ENCODE measurements around the gene IPO13. TPM values are rescaled to one million over a fixed set of nuclear protein-coding genes. Genes with fewer than 3 reads are reported as not detected.

The IPO13 gene, protein sequence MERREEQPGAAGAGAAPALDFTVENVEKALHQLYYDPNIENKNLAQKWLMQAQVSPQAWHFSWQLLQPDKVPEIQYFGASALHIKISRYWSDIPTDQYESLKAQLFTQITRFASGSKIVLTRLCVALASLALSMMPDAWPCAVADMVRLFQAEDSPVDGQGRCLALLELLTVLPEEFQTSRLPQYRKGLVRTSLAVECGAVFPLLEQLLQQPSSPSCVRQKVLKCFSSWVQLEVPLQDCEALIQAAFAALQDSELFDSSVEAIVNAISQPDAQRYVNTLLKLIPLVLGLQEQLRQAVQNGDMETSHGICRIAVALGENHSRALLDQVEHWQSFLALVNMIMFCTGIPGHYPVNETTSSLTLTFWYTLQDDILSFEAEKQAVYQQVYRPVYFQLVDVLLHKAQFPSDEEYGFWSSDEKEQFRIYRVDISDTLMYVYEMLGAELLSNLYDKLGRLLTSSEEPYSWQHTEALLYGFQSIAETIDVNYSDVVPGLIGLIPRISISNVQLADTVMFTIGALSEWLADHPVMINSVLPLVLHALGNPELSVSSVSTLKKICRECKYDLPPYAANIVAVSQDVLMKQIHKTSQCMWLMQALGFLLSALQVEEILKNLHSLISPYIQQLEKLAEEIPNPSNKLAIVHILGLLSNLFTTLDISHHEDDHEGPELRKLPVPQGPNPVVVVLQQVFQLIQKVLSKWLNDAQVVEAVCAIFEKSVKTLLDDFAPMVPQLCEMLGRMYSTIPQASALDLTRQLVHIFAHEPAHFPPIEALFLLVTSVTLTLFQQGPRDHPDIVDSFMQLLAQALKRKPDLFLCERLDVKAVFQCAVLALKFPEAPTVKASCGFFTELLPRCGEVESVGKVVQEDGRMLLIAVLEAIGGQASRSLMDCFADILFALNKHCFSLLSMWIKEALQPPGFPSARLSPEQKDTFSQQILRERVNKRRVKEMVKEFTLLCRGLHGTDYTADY
- total RNA-seq: 2.3 TPM

DNA sequence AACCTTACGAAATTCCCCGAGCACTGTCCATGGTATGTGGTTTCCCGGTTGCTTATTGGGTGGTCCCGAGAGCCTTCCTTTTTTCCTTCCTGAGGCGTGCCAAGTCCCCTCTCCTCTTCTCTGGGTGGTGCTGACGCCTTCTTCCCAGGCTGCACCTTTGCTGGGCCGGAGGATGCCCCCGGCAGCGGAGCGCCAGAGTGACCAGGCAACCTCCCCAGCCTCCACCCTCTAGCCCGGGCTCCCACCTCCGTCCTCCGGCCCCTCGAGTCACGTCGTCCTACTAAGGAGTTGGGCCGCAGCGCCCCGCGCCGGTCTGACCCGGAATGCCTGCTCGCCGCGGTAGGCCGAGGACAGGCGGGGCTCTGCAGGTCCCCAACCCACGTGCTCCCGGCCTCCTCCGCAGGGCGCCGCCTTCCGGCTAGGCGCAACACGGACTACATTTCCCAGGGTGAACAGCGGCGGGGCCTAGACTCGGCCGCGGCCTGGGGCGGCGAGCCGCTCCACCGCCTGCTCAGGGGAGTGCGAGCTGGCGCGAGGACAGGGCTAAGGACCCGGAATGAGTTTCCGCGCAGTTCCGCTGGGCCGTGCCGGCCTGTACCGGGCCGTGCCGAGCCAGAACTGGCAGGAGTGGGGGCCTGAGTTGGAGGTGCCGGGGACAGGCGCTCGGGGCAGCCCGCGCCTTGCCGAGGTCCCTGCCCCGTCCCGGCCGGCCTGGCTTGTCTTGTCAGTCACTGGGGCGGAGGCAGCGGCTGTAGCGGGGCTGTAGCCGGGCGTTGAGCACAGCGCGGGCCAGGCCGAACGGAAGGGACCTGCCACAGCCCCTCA lies at the start of gene IPO13:
Gene IPO13 (plus strand): TSS at position 715 of the 825 bp plus-strand sequence. CDS start 651 bp downstream, outside the sequence.
- Histone ChIP-seq H3K4me1 (ENCODE audit: insufficient read depth, low read length) (peaks cover 20% of the 10 kb centered on the region), H3K27me3 (ENCODE audit: insufficient read depth, low read length) (no peaks in the 10 kb centered on the region), H3K4me3 (ENCODE audit: low read length) (peak within 1 kb of the TSS; percentile 74), H3K9me3 (ENCODE audit: low read depth, low read length) (no peaks in the 10 kb centered on the region)

DNA sequence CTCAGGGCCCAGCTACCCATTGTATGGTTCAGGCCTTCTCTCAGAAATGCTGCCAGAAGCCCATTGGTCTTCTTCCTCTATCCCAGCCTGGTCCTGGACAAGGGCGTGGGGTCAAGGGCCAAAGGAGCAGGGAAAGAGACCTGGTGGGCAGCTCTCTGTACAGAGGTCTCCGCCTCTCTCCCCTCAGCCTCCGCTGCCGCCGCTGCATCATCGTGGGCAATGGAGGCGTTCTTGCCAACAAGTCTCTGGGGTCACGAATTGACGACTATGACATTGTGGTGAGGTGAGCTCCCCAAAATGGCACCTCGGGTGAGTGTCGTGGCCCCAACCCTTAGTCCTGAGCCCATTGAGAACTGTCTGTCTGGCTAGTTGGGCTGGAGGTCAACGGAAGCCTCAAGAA lies 47.8 kb upstream of the IPO13 start:
- Histone ChIP-seq H3K4me3 (ENCODE audit: low read length) (no peak overlapping the region), H3K27me3 (ENCODE audit: insufficient read depth, low read length) (no peaks in the 10 kb centered on the region), H3K4me1 (ENCODE audit: insufficient read depth, low read length) (no peaks in the 10 kb centered on the region), H3K9me3 (ENCODE audit: low read depth, low read length) (no peaks in the 10 kb centered on the region)

DNA sequence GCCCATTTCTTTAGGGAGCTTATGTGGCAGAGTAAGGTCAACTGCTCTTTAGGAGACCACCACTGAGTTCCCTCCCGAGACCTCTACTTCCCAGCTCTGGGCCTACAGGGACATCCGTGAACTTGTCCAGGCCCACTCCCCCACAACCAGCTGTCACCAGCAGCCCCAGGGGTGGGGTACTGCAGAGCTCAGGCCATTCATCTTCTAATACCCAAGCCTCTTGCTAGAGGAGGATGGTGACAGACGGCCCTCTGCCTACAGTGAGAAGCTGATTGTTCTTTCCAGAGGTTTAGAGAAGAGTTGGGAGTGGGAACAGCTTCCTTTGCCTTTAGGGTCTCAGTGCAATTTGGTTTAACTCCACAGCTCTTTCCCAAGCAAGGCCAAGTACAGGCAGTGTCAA lies 46.4 kb upstream of the IPO13 start:
- Histone ChIP-seq H3K4me1 (ENCODE audit: insufficient read depth, low read length) (no peaks in the 10 kb centered on the region), H3K9me3 (ENCODE audit: low read depth, low read length) (no peaks in the 10 kb centered on the region), H3K27me3 (ENCODE audit: insufficient read depth, low read length) (no peaks in the 10 kb centered on the region), H3K4me3 (ENCODE audit: low read length) (no peak overlapping the region)

DNA sequence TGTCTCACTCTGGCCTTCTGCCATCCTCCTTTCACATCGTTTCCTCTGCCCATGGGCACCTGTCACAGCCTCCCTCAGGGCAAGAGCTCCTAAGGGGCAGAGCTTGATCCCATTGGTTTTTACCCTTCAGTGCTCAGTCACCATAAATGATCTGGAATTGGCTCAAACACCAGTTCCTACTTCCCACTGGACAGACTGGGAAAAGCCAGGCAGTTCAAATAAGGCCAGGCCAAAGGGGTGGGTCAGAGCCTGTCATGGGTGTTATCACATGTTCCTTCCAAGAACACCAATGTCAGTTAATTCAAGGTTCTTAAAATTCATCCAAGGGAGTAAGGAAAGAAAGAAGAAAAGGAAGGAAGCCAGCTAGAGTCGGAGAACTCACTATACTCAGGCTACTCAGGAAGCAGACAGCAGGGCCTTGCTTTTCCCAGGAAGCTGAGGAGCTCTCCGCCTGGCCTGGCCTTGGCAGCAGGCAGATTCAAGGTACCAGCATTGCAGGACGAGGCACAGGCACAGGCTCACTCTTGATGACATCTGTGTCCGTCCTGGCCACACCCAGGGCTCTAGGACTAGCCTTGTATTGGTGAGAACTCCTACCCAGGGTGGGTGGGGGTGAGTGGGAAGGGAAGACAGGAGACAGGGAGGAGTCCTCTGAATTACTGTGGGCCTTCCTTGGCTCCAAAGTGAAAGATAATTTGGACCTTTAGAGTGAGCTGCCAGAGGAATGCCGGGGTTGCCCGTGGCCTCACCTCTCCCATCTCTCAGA lies 45.4 kb upstream of the IPO13 start:
- no peaks in the 10 kb centered on the region for H3K4me1 ChIP-seq (ENCODE audit: insufficient read depth, low read length)
- no peaks in the 10 kb centered on the region for H3K27me3 ChIP-seq (ENCODE audit: insufficient read depth, low read length)
- no peak overlapping the region for H3K4me3 ChIP-seq (ENCODE audit: low read length)
- H3K9me3 ChIP-seq (ENCODE audit: low read depth, low read length): no peaks in the 10 kb centered on the region

DNA sequence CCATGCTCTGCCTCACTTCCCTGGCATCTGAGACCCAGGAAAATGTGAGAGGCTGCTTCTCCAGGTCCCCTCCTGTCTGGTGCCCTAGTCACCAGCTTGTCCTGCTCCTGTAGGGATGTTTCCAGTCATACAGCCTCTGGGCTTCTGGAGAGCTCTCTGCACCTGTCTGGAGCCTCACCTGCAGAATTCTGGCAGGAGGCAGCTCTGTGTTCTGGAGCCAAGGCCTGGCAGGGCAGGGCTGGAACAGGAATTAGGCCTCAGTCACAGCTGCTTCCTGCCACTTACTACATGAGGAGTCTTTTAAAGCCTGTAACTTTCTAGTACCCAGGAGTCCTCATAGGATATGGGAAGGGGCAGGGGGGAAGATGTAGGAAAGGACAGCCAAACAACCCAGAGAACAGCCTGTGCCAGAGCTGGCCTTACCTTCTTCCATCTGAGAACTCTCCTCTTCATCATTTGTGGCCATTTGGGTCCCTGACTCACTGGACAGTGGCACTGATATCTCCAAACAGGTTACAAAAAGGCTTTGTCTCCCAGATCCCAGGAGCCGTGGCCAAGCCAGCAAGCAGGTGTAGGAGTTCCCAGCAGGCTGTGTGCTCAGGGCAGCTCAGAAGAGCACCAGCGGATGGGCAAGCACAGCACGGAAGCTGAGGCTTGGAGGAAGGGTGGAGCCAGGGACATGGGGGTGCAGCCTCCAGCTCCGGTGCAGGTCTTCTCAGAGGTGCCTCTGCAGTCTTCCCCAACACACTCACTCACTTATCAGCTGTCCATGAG lies 44.5 kb upstream of the IPO13 start:
- H3K27me3 ChIP-seq (ENCODE audit: insufficient read depth, low read length): no peaks in the 10 kb centered on the region
- H3K4me1 ChIP-seq (ENCODE audit: insufficient read depth, low read length): no peaks in the 10 kb centered on the region
- no peaks in the 10 kb centered on the region for H3K9me3 ChIP-seq (ENCODE audit: low read depth, low read length)
- H3K4me3 ChIP-seq (ENCODE audit: low read length): no peak overlapping the region

DNA sequence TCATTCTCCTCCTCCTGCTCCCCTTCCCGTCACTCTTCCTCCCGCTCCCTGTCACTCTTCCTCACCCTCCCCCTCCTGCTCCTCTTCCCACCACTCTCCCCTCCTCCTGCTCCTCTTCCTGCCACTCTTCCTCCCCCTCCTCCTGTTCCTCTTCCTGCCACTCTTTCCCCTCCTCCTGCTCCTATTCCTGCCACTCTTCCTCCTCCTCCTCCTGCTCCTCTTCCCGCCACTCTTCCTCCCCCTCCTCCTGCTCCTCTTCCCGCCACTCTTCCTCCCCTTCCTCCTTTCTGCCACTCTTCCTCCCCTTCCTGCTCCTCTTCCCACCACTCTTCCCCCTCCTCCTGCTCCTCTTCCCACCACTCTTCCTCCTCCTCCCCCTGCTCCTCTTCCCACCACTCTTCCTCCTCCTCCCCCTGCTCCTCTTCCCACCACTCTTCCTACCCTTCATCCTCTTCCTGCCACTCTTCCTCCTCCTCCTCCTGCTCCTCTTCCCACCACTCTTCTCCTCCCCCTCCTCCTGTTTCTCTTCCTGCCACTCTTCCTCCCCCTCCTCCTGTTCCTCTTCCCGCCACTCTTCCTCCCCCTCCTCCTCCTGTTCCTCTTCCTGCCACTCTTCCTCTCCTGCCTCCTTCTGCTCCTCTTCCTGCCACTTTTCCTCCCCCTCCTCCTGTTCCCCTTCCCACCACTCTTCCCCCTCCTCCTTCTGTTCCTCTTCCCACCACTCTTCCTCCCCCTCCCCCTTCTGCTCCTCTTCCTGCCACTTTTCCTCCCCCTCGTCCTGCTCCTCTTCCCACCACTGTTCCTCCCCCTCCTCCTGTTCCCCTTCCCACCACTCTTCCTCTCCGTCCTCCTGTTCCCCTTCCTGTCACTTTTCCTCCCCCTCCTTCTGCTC lies 41.8 kb upstream of the IPO13 start:
- Histone ChIP-seq H3K9me3 (ENCODE audit: low read depth, low read length) (no peaks in the 10 kb centered on the region), H3K4me1 (ENCODE audit: insufficient read depth, low read length) (no peaks in the 10 kb centered on the region), H3K4me3 (ENCODE audit: low read length) (no peak overlapping the region), H3K27me3 (ENCODE audit: insufficient read depth, low read length) (no peaks in the 10 kb centered on the region)

DNA sequence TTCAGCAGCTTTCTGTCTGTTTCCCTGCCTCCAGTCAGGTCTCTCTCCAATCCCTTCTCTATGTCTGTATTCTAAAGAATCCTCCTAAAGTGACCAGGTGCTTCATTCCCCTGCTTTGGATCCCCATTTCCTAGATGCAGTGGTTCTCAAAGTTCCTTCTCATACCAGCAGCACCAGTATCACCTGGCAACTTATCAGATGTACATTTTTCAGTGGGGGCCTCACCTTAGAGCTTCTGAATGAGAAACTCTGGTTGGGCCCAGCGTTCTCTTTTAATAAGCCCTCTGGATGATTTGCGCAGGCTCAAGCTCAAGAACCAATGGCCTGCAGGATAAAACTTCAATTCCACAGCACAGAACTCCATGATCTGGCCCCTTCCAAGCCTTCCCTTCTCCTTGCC lies 38.5 kb upstream of the IPO13 start:
- no peaks in the 10 kb centered on the region for H3K4me1 ChIP-seq (ENCODE audit: insufficient read depth, low read length)

DNA sequence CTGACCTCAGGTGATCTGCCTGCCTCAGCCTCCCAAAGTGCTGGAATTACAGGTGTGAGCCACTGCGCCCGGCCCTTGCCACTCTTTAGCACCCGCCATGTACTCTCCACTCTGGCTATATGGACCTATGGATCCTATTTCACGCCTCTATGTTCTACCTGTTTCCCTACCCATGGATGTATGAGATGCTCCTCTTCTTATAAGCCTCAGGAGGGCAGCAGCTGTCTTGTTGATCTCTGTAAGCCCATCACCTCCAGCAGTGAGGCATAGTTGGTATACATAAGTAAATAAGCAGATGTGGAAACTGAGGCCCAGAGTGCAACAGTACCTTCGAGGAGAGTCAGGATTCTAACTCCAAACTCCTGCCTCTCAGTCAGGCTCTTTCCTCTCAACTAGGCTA lies 37.9 kb upstream of the IPO13 start:
- Histone ChIP-seq H3K4me1 (ENCODE audit: insufficient read depth, low read length) (no peaks in the 10 kb centered on the region), H3K27me3 (ENCODE audit: insufficient read depth, low read length) (no peaks in the 10 kb centered on the region), H3K4me3 (ENCODE audit: low read length) (no peak overlapping the region), H3K9me3 (ENCODE audit: low read depth, low read length) (no peaks in the 10 kb centered on the region)

More for the DNA sequence above, 38.5 kb upstream of the IPO13 start:
- Histone ChIP-seq H3K4me3 (ENCODE audit: low read length) (no peak overlapping the region), H3K27me3 (ENCODE audit: insufficient read depth, low read length) (no peaks in the 10 kb centered on the region), H3K9me3 (ENCODE audit: low read depth, low read length) (no peaks in the 10 kb centered on the region)

DNA sequence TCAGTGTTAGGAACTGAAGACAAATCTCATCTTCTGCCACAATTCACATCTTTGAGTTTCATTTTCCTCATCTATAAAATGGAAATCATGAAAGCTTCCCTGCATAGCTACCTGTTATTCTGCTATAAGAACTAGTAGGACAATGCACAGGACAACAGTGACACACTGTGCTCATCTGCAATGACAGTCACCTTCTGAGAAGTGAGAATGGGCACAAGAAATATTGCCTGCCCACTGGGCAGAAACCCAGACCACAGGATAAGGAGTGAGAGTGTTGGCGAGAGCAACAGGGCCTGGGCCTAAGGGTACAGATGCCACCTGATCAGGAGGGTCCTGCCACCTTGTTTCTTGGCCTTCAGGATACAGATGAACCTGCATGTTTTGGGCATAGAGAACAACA lies 36.4 kb upstream of the IPO13 start:
- no peaks in the 10 kb centered on the region for H3K4me1 ChIP-seq (ENCODE audit: insufficient read depth, low read length)
- H3K4me3 ChIP-seq (ENCODE audit: low read length): no peak overlapping the region
- H3K9me3 ChIP-seq (ENCODE audit: low read depth, low read length): no peaks in the 10 kb centered on the region
- H3K27me3 ChIP-seq (ENCODE audit: insufficient read depth, low read length): no peaks in the 10 kb centered on the region

DNA sequence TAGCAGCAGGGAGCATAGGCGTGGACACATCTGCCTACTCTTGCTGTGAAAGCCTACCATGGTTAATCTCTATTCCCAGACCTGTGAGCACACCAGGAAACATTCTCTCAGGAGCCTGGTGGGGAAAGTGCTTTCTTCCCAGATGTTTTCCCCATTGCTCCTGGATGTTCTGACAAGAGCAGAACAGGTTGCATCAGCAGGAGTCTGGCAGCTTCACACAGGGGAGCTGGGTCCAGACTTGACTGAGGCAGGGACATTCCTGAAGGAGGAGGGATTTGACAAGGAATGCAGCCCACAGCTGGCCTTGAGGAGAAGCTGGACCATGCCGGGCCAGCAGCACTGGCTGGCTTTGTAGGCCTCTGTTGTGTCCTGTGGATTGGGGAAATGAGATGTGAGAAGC lies 34.1 kb upstream of the IPO13 start:
- H3K27me3 ChIP-seq (ENCODE audit: insufficient read depth, low read length): no peaks in the 10 kb centered on the region
- H3K9me3 ChIP-seq (ENCODE audit: low read depth, low read length): no peaks in the 10 kb centered on the region
- H3K4me3 ChIP-seq (ENCODE audit: low read length): no peak overlapping the region
- H3K4me1 ChIP-seq (ENCODE audit: insufficient read depth, low read length): no peaks in the 10 kb centered on the region

DNA sequence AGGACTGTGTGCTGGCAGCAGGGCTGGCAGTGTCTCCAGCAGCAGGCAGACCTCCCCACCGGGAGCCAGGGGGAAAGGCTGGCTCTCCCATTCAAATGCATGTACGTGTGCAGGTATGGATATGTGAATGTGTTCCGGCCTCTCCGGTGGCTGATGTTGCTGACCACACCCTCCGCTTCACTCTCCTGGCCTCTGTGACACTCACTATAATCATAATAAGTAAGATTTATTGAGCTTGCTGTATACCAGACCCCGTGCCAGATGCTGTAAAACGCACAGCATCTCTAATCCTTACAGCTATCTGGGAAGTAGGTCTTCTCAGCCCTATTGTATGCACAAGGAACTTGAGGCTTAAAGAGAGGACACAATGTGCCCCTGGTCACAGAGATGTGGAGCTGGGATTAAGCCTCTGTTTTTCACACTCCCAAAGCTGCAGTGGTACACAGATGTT lies 33.7 kb upstream of the IPO13 start:
- no peak overlapping the region for H3K4me3 ChIP-seq (ENCODE audit: low read length)
- no peaks in the 10 kb centered on the region for H3K4me1 ChIP-seq (ENCODE audit: insufficient read depth, low read length)
- H3K27me3 ChIP-seq (ENCODE audit: insufficient read depth, low read length): no peaks in the 10 kb centered on the region
- no peaks in the 10 kb centered on the region for H3K9me3 ChIP-seq (ENCODE audit: low read depth, low read length)

DNA sequence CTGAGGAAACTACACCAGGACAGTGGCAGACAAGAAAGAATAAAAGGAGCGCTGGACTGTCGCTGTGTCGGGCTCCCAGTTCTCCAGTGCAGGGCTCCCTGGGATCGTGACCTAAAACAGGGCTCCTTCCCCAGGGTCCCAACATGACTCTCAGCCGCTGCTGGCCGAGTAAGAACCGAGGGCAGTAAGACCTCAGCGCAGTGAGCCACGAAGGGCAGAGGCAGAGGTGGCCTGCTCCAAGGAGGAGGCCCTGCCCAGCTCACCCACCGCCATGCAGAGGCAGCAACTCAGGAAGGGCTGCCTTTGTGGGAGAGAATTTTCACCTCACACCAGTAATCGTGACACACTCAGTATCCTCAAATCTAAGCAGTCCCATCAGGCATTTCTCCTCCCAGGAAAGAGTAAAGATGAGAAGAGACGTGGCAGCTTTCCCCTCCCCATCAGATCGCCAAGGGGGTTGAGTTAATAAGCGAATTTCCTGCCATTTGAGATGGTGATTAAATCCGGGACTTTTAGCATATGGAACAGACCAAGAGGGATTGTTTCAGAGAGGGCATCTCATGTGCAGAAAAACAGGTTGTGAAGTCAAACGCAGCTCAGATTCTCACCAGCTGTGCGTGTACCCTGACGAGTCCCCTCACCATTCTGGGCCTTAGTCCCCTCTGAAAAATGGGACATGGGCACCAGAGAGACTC lies 32.9 kb upstream of the IPO13 start:
- no peak overlapping the region for H3K4me3 ChIP-seq (ENCODE audit: low read length)
- H3K9me3 ChIP-seq (ENCODE audit: low read depth, low read length): no peaks in the 10 kb centered on the region
- H3K27me3 ChIP-seq (ENCODE audit: insufficient read depth, low read length): no peaks in the 10 kb centered on the region
- H3K4me1 ChIP-seq (ENCODE audit: insufficient read depth, low read length): no peaks in the 10 kb centered on the region
